ENCODE results near the gene ENTPD8.

DNA sequence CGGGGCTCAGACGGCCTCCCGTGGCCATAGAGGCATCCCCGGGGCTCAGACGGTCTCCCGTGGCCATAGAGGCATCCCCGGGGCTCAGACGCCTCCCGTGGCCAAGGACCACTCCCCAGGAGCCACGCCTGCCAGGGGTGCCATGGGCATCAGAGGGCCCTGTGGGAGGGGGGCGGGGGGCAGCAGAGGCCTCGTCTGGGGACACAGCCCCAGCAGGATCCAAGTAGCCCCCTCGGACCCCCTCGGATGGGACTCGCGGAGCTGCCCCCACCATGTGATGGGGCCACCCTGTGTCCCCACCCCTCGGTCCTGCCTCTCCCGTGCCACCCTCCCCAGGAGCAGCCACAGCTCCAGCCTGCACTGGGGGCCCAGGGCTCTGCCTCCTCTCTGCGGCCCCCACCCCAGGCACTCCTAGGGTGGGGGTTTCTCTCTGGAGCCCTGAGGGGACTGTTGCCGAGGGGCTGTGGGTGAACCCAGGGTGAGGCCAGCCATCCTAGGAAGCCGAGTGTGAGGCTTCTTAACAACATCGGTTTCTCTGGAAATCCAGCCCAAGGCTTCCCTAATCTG is 2.5 kb downstream of the ENTPD8 start:
- TF ChIP-seq POLR2A (IDR thresholded peaks at IDR 0.05; ENCODE audit: low read depth, low read length): no peak
- TF ChIP-seq SMC3 (IDR thresholded peaks at IDR 0.05; ENCODE audit: low read depth, low read length): no peak
- TF ChIP-seq, protein P1, sequence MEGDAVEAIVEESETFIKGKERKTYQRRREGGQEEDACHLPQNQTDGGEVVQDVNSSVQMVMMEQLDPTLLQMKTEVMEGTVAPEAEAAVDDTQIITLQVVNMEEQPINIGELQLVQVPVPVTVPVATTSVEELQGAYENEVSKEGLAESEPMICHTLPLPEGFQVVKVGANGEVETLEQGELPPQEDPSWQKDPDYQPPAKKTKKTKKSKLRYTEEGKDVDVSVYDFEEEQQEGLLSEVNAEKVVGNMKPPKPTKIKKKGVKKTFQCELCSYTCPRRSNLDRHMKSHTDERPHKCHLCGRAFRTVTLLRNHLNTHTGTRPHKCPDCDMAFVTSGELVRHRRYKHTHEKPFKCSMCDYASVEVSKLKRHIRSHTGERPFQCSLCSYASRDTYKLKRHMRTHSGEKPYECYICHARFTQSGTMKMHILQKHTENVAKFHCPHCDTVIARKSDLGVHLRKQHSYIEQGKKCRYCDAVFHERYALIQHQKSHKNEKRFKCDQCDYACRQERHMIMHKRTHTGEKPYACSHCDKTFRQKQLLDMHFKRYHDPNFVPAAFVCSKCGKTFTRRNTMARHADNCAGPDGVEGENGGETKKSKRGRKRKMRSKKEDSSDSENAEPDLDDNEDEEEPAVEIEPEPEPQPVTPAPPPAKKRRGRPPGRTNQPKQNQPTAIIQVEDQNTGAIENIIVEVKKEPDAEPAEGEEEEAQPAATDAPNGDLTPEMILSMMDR (conservative IDR thresholded peaks at IDR 0.05; ENCODE audit: low read depth, low read length): no peak
- no peak for TF ChIP-seq RCOR1 (IDR thresholded peaks at IDR 0.05; ENCODE audit: insufficient replicate concordance, low read length)
- TF ChIP-seq RAD21 (IDR thresholded peaks at IDR 0.05; ENCODE audit: low read length): no peak
- TF ChIP-seq, protein P2, sequence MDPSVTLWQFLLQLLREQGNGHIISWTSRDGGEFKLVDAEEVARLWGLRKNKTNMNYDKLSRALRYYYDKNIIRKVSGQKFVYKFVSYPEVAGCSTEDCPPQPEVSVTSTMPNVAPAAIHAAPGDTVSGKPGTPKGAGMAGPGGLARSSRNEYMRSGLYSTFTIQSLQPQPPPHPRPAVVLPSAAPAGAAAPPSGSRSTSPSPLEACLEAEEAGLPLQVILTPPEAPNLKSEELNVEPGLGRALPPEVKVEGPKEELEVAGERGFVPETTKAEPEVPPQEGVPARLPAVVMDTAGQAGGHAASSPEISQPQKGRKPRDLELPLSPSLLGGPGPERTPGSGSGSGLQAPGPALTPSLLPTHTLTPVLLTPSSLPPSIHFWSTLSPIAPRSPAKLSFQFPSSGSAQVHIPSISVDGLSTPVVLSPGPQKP (IDR thresholded peaks at IDR 0.05; ENCODE audit: borderline replicate concordance, low read depth, low read length): no peak
- TF ChIP-seq FOS (IDR thresholded peaks at IDR 0.05; ENCODE audit: low read depth, low read length): no peak
- no peak for TF ChIP-seq RFX5 (IDR thresholded peaks at IDR 0.05; ENCODE audit: low read depth, low read length)
- no peak for TF ChIP-seq CEBPB (IDR thresholded peaks at IDR 0.05; ENCODE audit: low read depth, low read length)
- TF ChIP-seq BHLHE40 (IDR thresholded peaks at IDR 0.05; ENCODE audit: low read depth, low read length): no peak
- TF ChIP-seq MXI1 (IDR thresholded peaks at IDR 0.05; ENCODE audit: borderline replicate concordance, low read depth, low read length): no peak
- TF ChIP-seq, protein P3, sequence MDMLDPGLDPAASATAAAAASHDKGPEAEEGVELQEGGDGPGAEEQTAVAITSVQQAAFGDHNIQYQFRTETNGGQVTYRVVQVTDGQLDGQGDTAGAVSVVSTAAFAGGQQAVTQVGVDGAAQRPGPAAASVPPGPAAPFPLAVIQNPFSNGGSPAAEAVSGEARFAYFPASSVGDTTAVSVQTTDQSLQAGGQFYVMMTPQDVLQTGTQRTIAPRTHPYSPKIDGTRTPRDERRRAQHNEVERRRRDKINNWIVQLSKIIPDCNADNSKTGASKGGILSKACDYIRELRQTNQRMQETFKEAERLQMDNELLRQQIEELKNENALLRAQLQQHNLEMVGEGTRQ (IDR thresholded peaks at IDR 0.05; ENCODE audit: low read depth, low read length): no peak
- TF ChIP-seq MAFK (IDR thresholded peaks at IDR 0.05; ENCODE audit: low read depth, low read length): no peak

All from IMR-90 (cell line).